D721Med (cell line): ENCODE data around the gene ATP9A.

ENCODE experiments used
- DNase-seq: peaks from one replicate; pipeline ENCODE4 v3.0.0; 2011; ENCODE audit warnings: low spot score; ENCODE audit not compliant: insufficient read length
- FAIRE-seq: peaks from 2 replicates; lab custom pipeline; 2011; peaks lifted over from hg19 to GRCh38; lab: Jason Lieb, UNC
- CTCF ChIP-seq: IDR thresholded peaks from 2 replicates; pipeline ENCODE4 v1.5.1; 2012; ENCODE audit warnings: mild to moderate bottlenecking, control low read depth; ENCODE audit not compliant: insufficient read depth; ENCODE audit errors: missing control alignments

Gene ATP9A

DNA sequence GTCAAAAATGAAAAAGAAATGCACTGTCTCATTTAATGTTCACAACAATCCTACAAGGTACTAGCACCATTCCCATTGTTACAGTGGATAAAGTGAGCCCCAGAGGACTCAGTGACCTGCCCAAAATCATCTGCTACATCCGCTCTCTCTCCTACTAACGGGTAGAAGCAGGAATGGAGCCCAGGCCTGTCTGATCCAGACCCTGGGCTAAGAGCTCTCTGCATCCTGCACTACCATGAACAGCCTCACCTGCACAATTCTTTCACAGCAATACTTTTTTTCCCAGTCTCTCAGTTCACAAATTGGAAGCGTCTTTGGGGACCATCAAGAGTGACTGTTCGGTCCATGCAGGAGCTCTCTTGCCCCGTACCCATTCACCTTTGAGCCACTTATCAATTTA is 31.2 kb downstream of the ATP9A start:
- DNase-seq (no peak), FAIRE-seq (no peak)
- no peak for TF ChIP-seq CTCF

GRCh38 chr20:51735728-51736600 is 32.2 kb downstream of the ATP9A start:
- TF ChIP-seq CTCF: no peak
- FAIRE-seq (no peak), DNase-seq (no peak)

GRCh38 chr20:51734876-51735720 is 33.1 kb downstream of the ATP9A start:
- DNase-seq: no peak
- no peak for FAIRE-seq
- no peak for TF ChIP-seq CTCF

- no peak for DNase-seq
- FAIRE-seq: no peak
- no peak for TF ChIP-seq CTCF
Measured at GRCh38 chr20:51733070-51733469, 35.1 kb downstream of the ATP9A start.

DNA sequence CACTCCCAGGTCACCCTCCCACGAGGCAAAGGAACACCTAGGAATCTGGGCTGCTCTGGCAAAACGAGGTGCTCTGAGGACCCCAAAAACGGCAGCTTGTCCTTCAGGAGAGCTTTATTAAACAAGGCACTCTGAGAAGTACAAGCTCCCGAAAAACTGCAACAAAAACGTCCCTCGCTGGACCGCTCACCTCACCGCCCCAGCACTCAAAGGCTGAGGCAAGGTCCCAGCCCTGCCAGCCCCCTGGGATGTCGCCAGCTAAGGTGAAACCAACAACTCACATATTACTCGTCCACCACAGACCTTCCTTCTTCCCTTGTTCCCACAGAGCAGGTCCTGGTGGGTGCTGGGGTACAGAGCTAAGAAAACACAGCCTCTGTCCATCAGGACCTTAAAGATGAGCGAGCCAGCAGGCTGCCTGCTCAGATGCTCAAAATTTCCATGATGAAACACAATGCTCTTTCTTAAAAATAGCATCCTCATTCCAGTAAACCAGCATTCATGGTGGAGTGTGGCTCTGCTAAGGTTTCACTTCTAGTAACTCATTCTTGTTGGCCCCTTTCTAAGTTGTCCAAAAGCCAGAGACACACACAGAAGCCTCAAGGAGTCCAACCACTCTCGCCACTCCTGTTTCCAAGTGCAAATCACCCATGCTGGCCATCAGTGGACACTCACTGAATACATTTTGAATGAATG is 35.9 kb downstream of the ATP9A start:
- no peak for FAIRE-seq
- no peak for DNase-seq
- TF ChIP-seq CTCF: no peak

DNA sequence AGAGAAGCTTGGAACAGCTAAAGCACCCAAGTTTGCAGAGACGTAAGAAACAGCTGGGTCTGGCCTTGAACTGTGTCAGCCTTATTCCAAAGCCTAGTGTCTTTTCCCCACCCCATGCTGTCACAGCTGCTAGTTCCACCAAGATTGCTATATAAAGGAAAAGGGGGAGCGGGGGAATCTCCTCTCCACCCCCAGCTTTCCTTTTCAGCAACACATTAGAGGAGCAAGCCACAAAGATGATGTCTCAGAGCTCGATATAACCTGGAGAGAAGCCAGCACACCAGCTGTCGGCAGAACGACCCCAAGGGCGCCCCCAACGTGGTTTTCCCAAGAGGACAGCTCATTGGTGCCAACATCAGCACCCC is 36.5 kb downstream of the ATP9A start:
- FAIRE-seq (no peak), DNase-seq (no peak)
- TF ChIP-seq CTCF: no peak
